ENCODE measurements around the gene NCOA3. TPM values are rescaled to one million over a fixed set of nuclear protein-coding genes. Genes with fewer than 3 reads are reported as not detected.

NCOA3 gene
- total RNA-seq, 1 experiment from 2014 or later = 68.6 TPM

DNA sequence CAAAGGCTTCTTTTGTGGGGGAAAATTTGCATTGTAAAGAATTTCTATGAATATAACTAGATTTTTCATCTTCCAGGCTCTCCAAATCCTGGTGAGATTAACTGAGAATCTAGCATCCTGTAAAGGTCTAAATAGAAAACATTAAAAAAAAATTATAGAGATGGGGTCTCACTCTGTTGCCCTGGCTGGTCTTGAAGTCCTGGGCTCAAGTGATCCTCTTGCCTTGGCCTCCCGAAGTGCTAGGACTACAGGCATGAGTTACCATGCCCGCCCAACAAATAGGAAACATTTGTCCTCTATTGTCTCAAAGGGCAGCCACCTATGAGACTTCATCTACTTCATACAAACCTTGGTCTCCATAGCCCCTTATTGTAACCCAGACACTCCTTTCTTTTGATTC lies 25.2 kb upstream of the NCOA3 start:
- no peak for TF ChIP-seq CTCF (IDR thresholded peaks at IDR 0.05; ENCODE audit: unreplicated experiment)
- no peak for DNase-seq (ENCODE audit: unreplicated experiment)
- Mint-ChIP-seq H3K4me1 (ENCODE audit: insufficient read depth, unreplicated experiment) (peaks cover 4% of the 10 kb centered on the region), H3K4me3 (ENCODE audit: unreplicated experiment) (no peak overlapping the region), H3K27me3 (ENCODE audit: insufficient read depth, unreplicated experiment) (no peaks in the 10 kb centered on the region), H3K9me3 (ENCODE audit: unreplicated experiment) (no peaks in the 10 kb centered on the region), H3K36me3 (ENCODE audit: insufficient read depth, unreplicated experiment) (no peaks in the 10 kb centered on the region), H3K27ac (ENCODE audit: low read depth, unreplicated experiment) (no peak overlapping the region)
- ChIA-PET POLR2A (no interaction called here), CTCF (no interaction called here)
- no TSS peak for BruUV-seq (replicated peaks)
- intact Hi-C loops (cut with micrococcal nuclease) = no loop called here

DNA sequence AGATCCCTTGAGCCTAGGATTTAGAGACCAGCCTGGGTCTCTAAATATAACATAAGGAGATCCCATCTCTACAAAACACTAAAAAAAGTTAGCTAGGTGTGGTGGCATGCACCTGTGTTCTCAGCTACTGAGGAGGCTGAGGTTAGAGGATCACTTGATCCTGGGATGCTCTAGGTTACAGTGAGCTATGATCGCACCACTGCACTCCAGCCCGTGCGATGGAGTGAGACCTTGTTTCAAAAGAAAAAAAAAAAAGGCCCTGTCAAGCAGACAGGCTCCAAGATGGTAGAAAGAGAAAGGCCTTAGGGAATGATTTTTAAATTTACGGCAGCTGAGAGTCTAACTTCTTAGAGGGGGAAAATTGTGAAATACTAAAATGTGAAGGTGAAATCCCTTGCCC lies 22.6 kb upstream of the NCOA3 start:
- Mint-ChIP-seq H3K27me3 (ENCODE audit: insufficient read depth, unreplicated experiment) (no peaks in the 10 kb centered on the region), H3K9me3 (ENCODE audit: unreplicated experiment) (no peaks in the 10 kb centered on the region), H3K4me3 (ENCODE audit: unreplicated experiment) (no peak overlapping the region), H3K4me1 (ENCODE audit: insufficient read depth, unreplicated experiment) (peaks cover 10% of the 10 kb centered on the region), H3K36me3 (ENCODE audit: insufficient read depth, unreplicated experiment) (no peaks in the 10 kb centered on the region), H3K27ac (ENCODE audit: low read depth, unreplicated experiment) (no peak overlapping the region)
- no peak for DNase-seq (ENCODE audit: unreplicated experiment)
- no TSS peak for BruUV-seq (replicated peaks)
- TF ChIP-seq CTCF (IDR thresholded peaks at IDR 0.05; ENCODE audit: unreplicated experiment) = no peak
- ChIA-PET POLR2A (interaction anchor here (0.5 to 0.6 kb wide), 3 partner anchors 8 to 174 kb away, joined by 3 to 4 read pairs (median 3); no protein-coding TSS in a partner anchor), CTCF (interaction anchor here (1.5 to 1.6 kb wide), 2 partner anchors 26 to 142 kb away, joined by 3 to 5 read pairs; no protein-coding TSS in a partner anchor)
- intact Hi-C loops (cut with micrococcal nuclease) = no loop called here

DNA sequence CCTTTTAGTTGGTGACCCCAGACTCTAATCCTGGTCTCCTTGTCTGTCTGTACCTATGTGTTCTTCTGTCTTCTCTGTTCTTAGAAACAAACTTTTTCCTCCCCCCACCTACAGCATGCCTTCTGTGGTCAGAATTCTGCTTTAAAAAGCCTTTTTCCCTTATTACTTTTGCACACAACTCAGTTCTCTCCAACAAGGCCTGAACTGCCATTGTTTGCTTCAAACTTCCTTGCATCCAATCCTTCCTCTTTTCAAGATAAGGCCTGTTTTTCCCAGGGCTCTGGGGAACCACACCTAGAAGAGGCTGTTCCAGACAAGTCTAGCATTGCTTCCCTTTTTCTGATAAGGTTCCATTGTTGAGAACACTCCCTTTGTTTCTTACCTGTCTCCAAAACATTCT lies 22.2 kb upstream of the NCOA3 start:
- CTCF ChIA-PET = interaction anchor here (1.5 to 1.6 kb wide), 2 partner anchors 27 to 141 kb away, joined by 3 to 5 read pairs; no protein-coding TSS in a partner anchor
- H3K27ac Mint-ChIP-seq (ENCODE audit: low read depth, unreplicated experiment) = no peak overlapping the region

DNA sequence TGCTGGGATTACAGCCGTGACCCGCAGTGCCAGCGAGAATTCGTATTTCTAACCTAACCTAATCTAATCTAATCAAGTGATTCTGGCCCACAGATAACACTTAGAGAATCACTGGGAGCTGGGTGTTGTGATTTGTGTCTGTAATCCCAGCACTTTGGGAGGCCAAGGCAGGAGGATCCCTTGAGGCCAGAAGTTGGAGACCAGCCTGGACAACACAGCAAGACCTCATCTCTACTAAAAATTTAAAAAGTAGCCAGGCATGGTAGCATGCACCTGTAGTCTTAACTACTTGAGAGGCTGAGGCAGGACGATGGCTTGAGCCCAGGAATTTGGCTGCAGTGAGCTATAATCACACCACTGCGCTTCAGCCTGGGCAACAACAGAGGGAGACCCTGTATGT lies 21.4 kb upstream of the NCOA3 start:
- CTCF ChIA-PET = interaction anchor here (0.6 to 1.6 kb wide), 2 partner anchors 10 to 141 kb away, joined by 3 to 5 read pairs; no protein-coding TSS in a partner anchor
- peaks cover 10% of the 10 kb centered on the region for H3K4me1 Mint-ChIP-seq (ENCODE audit: insufficient read depth, unreplicated experiment)
- no peaks in the 10 kb centered on the region for H3K27me3 Mint-ChIP-seq (ENCODE audit: insufficient read depth, unreplicated experiment)
- no peak for TF ChIP-seq CTCF (IDR thresholded peaks at IDR 0.05; ENCODE audit: unreplicated experiment)
- no peak for DNase-seq (ENCODE audit: unreplicated experiment)
- intact Hi-C loops (cut with micrococcal nuclease) = no loop called here
- POLR2A ChIA-PET = interaction anchor here (0.6 to 2.2 kb wide), 3 partner anchors 12 to 464 kb away, joined by 3 to 10 read pairs (median 7); no protein-coding TSS in a partner anchor
- H3K27ac Mint-ChIP-seq (ENCODE audit: low read depth, unreplicated experiment) = no peak overlapping the region
- H3K36me3 Mint-ChIP-seq (ENCODE audit: insufficient read depth, unreplicated experiment) = no peaks in the 10 kb centered on the region
- H3K4me3 Mint-ChIP-seq (ENCODE audit: unreplicated experiment) = no peak overlapping the region
- no peaks in the 10 kb centered on the region for H3K9me3 Mint-ChIP-seq (ENCODE audit: unreplicated experiment)
- no TSS peak for BruUV-seq (replicated peaks)

More for the DNA sequence above, 22.2 kb upstream of the NCOA3 start:
- TF ChIP-seq CTCF (IDR thresholded peaks at IDR 0.05; ENCODE audit: unreplicated experiment) = no peak
- H3K4me3 Mint-ChIP-seq (ENCODE audit: unreplicated experiment) = no peak overlapping the region
- POLR2A ChIA-PET = interaction anchor here (0.5 to 2.2 kb wide), 5 partner anchors 9 to 174 kb away, joined by 3 to 10 read pairs (median 4); no protein-coding TSS in a partner anchor
- no peaks in the 10 kb centered on the region for H3K36me3 Mint-ChIP-seq (ENCODE audit: insufficient read depth, unreplicated experiment)
- no peaks in the 10 kb centered on the region for H3K27me3 Mint-ChIP-seq (ENCODE audit: insufficient read depth, unreplicated experiment)
- intact Hi-C loops (cut with micrococcal nuclease) = no loop called here
- H3K9me3 Mint-ChIP-seq (ENCODE audit: unreplicated experiment) = no peaks in the 10 kb centered on the region
- BruUV-seq (replicated peaks) = no TSS peak
- DNase-seq (ENCODE audit: unreplicated experiment) = no peak
- H3K4me1 Mint-ChIP-seq (ENCODE audit: insufficient read depth, unreplicated experiment) = peaks cover 10% of the 10 kb centered on the region

Data from MCF 10A (cell line).